GOT3 (cell line): Measurements from ENCODE around the gene SCN3A.

Experiments used
- DNase-seq: peaks from one replicate; lab custom pipeline; 2025; ENCODE audit warnings: mixed read lengths; lab: John Stamatoyannopoulos, UW

Gene SCN3A

GRCh38 chr2:165112133-165112573, 91.7 kb downstream of the SCN3A start:
- no peak for DNase-seq

- DNase-seq: no peak
Observed at GRCh38 chr2:165110394-165110793, 93.5 kb downstream of the SCN3A start.

- DNase-seq: no peak
Observed at GRCh38 chr2:165109915-165110314, 93.9 kb downstream of the SCN3A start.

DNA sequence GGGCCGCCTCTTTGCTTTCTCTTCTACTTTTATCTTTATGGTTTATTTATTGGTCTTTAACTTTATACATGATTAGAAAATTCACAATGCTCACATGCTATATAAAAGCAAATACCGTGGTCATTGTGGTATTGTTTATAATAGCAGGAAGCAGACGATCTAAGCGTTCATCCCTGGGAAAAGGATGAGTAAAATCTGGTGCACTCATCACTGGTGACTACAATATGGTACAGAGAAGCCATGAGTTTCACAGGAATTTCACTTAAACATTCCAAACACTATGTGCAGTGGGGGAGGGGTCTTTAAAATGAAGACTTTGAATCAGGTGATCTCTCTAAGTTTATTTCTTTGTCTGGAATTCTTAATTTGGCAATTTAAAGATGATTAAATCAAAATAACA, 97.9 kb downstream of the SCN3A start:
- DNase-seq: no peak

DNA sequence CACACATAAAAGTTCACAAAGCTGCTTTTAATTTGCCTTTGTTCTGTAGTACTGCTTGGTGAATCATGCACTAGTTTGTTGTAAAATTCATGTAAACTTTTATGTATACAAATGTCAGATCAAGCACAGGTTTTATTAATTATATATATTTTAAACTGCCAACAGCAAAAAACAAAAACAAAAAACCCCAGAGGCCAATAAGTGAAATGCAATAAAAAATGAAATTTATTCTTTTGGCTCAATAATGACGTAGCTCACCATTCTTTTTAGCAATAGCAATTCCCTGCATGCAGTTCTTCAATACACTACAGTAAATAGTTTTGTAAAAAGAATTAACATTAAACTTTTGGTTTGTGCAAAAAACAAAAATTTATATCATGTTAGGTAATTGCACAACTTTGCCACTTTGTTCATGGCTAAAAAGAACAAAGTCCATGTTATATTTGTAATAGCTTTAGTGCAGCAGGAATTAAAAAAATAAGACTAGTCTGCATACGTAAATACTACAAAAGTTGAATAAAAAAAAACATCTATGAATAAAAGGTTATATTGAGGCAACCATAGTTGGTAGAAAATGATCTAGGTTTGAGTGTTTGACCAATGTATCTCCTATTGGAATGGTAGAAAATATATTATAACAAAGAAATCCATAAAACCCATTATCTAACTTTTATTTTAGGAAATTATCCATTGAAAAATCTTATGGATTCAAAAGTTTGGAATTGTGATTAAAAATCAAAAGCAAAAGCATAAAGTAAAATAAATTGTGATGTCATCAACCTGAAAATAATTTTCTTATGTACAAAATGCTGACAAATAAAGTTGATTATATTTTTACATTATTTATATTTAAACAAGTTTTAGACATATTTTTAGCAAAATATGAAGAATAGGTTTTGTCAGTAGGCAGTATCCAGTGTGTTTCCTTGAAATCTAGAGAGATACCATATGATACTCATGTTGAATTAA, 115.6 kb downstream of the SCN3A start:
- DNase-seq: no peak

GRCh38 chr2:165086337-165086736, 117.5 kb downstream of the SCN3A start:
- no peak for DNase-seq

GRCh38 chr2:165083326-165083725, 120.5 kb downstream of the SCN3A start:
- DNase-seq: no peak

DNA sequence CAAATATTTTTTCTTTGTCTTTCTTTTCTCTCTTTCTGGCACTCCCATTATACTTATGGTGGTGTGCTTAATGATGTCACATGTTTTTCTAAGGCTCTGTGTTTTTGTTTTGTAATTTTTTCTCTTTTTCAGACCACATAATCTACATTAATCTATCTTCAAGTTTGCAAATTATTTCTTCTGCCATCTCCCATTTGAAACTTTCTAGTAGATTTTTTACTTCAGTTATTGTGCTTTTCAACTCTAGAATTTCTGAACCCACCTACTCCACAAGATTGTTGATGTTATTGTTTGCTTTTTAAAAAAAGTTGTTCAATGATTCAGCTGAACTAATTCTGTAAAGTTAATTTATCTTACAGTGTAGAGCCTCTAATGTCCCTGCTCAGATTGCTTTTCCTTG, 121.4 kb downstream of the SCN3A start:
- no peak for DNase-seq

DNA sequence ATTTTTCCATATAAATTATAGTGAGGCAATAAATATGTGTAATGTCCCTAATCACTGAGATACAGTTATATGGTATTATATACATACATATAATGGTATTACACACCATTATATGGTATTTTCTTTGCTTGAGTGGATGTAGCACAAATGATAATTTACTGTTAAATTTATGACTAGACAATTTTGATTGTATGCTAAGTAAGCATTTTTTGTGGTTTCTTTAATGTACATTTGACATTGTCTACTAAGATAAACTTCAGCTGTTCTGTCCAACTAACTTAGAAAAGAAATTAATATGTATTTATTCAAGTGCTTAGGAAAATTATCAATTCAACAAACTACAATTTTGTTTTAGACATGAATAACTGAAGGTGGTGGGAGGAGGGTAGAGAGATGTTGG, 122.6 kb downstream of the SCN3A start:
- DNase-seq: no peak

DNA sequence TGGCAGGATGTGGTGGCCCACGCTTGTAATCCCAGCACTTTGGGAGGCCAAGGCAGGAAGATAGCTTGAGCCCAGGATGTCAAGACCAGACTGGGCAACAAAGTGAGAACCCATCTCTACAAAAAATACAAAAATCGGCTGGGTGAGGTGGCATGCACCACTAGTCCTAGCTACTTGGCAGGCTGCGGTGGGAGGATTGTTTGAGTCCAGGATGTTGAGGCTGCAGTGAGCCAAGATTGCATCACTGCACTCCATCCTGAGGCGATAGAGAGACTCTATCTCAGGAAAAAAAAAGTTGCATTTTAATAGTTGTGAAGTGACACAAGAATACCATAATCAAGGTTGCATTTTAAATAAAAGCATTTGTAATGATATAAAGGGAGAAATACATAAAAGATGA, 124.4 kb downstream of the SCN3A start:
- DNase-seq: no peak

- no peak for DNase-seq
Observed at GRCh38 chr2:165078913-165079312, 124.9 kb downstream of the SCN3A start.

GRCh38 chr2:165074884-165075283, 129.0 kb downstream of the SCN3A start:
- no peak for DNase-seq

DNA sequence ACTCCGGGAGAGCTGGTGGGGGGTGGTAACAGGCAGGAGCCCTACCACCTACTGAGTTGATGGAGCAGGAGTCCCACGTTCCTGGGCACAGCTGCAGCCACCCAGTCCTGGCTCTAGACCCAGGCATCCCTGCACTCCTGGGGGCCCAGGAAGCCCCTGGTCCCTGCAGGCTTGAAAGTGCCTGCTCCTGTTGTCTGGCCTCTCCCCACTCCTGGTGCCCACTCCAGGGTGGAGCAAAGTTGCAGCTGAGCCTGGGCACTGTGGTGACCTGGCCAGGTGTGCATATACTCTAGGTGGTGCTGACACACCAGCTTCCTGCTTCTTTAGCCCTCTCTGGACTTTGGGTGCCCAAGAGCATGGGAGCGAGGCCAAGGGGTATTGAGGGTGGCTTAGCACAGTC, 129.5 kb downstream of the SCN3A start:
- DNase-seq: no peak

- no peak for DNase-seq
Observed at GRCh38 chr2:165070076-165070475, 133.8 kb downstream of the SCN3A start.

GRCh38 chr2:165069151-165069550, 134.7 kb downstream of the SCN3A start:
- no peak for DNase-seq

GRCh38 chr2:165068487-165068757, 135.4 kb downstream of the SCN3A start:
- no peak for DNase-seq

DNA sequence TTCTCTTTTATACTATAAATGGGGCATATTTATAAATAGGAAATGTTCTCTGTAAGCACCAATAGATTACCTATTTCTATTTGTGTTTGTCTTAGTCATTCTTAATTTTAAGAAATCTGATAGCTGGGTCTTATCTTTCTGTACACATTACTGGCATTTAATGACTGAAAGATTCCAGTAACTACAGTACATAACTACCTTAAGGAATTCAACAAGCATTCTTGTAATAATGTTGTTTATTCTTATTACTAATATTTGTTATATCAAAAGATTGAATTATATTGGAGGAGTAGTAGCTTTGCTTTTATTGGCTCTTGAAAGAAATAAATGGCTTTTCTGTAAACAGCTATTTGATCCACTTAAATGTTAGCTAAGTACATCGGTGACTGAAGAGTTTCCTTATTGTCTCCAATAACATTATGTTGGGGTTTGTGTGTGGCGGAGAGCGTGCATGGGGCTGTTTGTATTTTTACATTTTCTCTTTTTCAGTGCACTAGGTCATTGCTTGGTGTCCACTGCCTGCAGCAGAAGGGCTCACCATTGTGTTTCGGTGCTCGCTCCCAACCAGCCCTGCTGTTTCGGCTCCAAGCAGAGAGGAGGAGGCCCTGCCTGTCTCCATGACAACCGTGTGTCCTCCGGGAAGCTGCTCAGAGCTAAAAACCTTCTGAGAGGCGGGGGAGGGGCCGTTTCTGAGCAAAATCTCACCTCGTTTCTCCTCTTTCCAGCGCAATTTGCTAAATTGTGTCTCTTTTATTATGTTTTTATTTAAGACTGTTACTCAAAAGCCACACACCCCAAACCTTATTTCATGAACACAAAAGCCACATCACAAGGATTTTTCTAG, 136.0 kb downstream of the SCN3A start:
- DNase-seq: peak; percentile 1

GRCh38 chr2:165064743-165065142, 139.1 kb downstream of the SCN3A start:
- DNase-seq: no peak

DNA sequence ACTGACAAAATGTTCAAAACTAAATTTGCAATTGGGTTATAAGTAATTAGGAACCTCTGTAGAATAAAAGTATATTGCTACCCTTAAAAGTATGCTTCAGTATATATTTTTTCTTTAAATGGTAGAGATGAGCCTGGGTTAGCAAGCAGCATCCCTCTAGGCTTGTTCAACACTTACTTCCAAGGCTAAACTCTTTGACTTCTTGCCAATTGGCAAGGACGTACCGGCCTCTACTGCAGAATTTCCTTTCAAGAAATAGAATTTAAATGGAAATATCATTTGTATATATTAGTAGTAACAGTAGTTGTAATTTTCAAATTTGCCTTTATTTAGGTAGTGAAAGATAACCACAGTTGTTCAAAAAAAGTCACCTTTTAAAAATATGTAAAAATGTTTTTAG, 143.4 kb downstream of the SCN3A start:
- no peak for DNase-seq

- DNase-seq: no peak
Observed at GRCh38 chr2:165058476-165059265, 145.2 kb downstream of the SCN3A start.

DNA sequence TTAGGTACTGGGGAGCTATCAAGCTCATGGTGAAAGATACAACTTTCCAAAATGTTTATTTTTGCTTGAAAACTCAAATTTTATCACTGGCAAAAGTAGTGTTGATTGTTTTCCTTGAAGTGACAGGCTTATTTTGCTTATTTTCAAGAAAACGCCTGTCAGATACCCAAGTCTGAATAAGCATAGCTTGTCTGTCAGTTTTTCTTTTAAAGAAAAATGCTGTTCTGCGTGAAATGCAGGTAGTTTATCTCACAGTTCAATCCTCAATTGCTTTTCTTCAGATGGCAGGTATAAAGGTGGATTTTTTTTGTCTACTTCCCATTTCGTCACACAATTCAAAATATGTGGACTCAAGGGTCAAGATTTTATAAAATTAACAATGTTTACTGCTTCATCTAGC, 145.9 kb downstream of the SCN3A start:
- no peak for DNase-seq

- no peak for DNase-seq
Observed at GRCh38 chr2:165057308-165057707, 146.5 kb downstream of the SCN3A start.
